NK-92 treated with Interleukin-12 subunit alpha and Interleukin-12 subunit beta, amount 100 ng/mL, for 24 hours (cell line): Measurements from ENCODE around the gene IKZF3.
"Not testable (repeated sequence)": the region's sequence is repeated elsewhere in the genome, so short reads cannot be mapped to it uniquely, and the experiment has no call there.

Source experiments
- DNase-seq: peaks from one replicate; lab custom pipeline; 2025; lab: John Stamatoyannopoulos, UW

Gene IKZF3

GRCh38 chr17:39863918-39864746 lies at the start of gene IKZF3:
TSS of gene IKZF3 (minus strand) at chr17:39864312. CDS start at chr17:39864126, 186 bp downstream.
- DNase-seq, result peak; percentile 74

GRCh38 chr17:39908789-39909352 lies 44.8 kb upstream of the IKZF3 start:
- no peak for DNase-seq

GRCh38 chr17:39904990-39905288 lies 40.8 kb upstream of the IKZF3 start:
- DNase-seq, result no peak

- no peak for DNase-seq
These were observed 39.2 kb upstream of the IKZF3 start for GRCh38 chr17:39903158-39903884.

GRCh38 chr17:39902027-39902426 lies 37.9 kb upstream of the IKZF3 start:
- DNase-seq, result not testable (repeated sequence)

- no peak for DNase-seq
These were observed 35.1 kb upstream of the IKZF3 start for GRCh38 chr17:39899215-39899614.

GRCh38 chr17:39898088-39898487 lies 34.0 kb upstream of the IKZF3 start:
- DNase-seq, result no peak

- DNase-seq, result no peak
These were observed 30.7 kb upstream of the IKZF3 start for GRCh38 chr17:39894681-39895376.

GRCh38 chr17:39889200-39889599 lies 25.1 kb upstream of the IKZF3 start:
- DNase-seq, result no peak

GRCh38 chr17:39887078-39887477 lies 23.0 kb upstream of the IKZF3 start:
- DNase-seq, result no peak

- DNase-seq, result not testable (repeated sequence)
These were observed 22.0 kb upstream of the IKZF3 start for GRCh38 chr17:39886102-39886501.

GRCh38 chr17:39872751-39873150 lies 8.6 kb upstream of the IKZF3 start:
- DNase-seq, result no peak

GRCh38 chr17:39871801-39872200 lies 7.7 kb upstream of the IKZF3 start:
- DNase-seq, result no peak

- no peak for DNase-seq
These were observed 6.7 kb upstream of the IKZF3 start for GRCh38 chr17:39870776-39871175.

- DNase-seq, result no peak
These were observed 4.4 kb upstream of the IKZF3 start for GRCh38 chr17:39868554-39868942.

GRCh38 chr17:39867880-39868553 lies 3.9 kb upstream of the IKZF3 start, which contains the start of gene ZPBP2:
TSS of gene ZPBP2 (plus strand) at chr17:39868202. CDS start at chr17:39868355, 153 bp downstream.
- no peak for DNase-seq

GRCh38 chr17:39867084-39867879 lies 3.2 kb upstream of the IKZF3 start:
- DNase-seq, result no peak

- no peak for DNase-seq
These were observed 2.1 kb upstream of the IKZF3 start for GRCh38 chr17:39866013-39866730.

GRCh38 chr17:39863244-39863917 lies 731 bp downstream of the IKZF3 start:
- no peak for DNase-seq

- DNase-seq, result no peak
These were observed 2.9 kb downstream of the IKZF3 start for GRCh38 chr17:39861235-39861634.
